KMS-11 (cell line): ENCODE results near the gene PLCD1.

Source experiments
- H2AFZ ChIP-seq: fragments of 200-600 bp; sonication (generic); 2 replicates; pipeline ENCODE4 v1.6.1; 2016; ENCODE audit warnings: antibody characterized with exemption, mixed run types, low read depth
- H3K27ac ChIP-seq: fragments of 200-600 bp; sonication (generic); 2 replicates; pipeline ENCODE4 v1.6.1; 2016; ENCODE audit warnings: mild to moderate bottlenecking, mixed run types
- H3K27me3 ChIP-seq: fragments of 200-600 bp; sonication (generic); 2 replicates; pipeline ENCODE4 v1.6.1; 2017; ENCODE audit warnings: mild to moderate bottlenecking, low read depth, mixed run types, moderate library complexity; ENCODE audit not compliant: insufficient read depth
- H3K36me3 ChIP-seq: fragments of 200-600 bp; sonication (generic); 2 replicates; pipeline ENCODE4 v1.6.1; 2017; ENCODE audit warnings: mild to moderate bottlenecking, mixed run types; ENCODE audit not compliant: insufficient read depth
- H3K4me1 ChIP-seq: fragments of 200-600 bp; sonication (generic); 2 replicates; pipeline ENCODE4 v1.6.1; 2016; ENCODE audit warnings: mild to moderate bottlenecking, low read depth, mixed run types; ENCODE audit not compliant: poor library complexity, severe bottlenecking
- H3K4me2 ChIP-seq: fragments of 200-600 bp; sonication (generic); 2 replicates; pipeline ENCODE4 v1.7.0; 2016; ENCODE audit warnings: mild to moderate bottlenecking, mixed run types
- H3K4me3 ChIP-seq: fragments of 200-600 bp; sonication (generic); IDR thresholded peaks from 2 replicates; pipeline ENCODE4 v1.6.1; 2017; ENCODE audit warnings: low read depth, low read length, mixed read lengths; ENCODE audit not compliant: insufficient read depth
- H3K79me2 ChIP-seq: fragments of 200-600 bp; sonication (generic); 2 replicates; pipeline ENCODE4 v1.6.1; 2016; ENCODE audit warnings: low read depth, mixed run types; ENCODE audit not compliant: insufficient read depth
- H3K9ac ChIP-seq: fragments of 200-600 bp; sonication (generic); 2 replicates; pipeline ENCODE4 v1.6.1; 2016; ENCODE audit warnings: mild to moderate bottlenecking, mixed run types
- H4K20me1 ChIP-seq: fragments of 200-600 bp; sonication (generic); 2 replicates; pipeline ENCODE4 v1.6.1; 2016; ENCODE audit warnings: mild to moderate bottlenecking, mixed run types; ENCODE audit not compliant: insufficient read depth
- CTCF ChIP-seq: fragments of 200-600 bp; sonication (generic); conservative IDR thresholded peaks from 2 replicates; pipeline ENCODE4 v1.6.1; 2017; ENCODE audit warnings: low read depth, mild to moderate bottlenecking, antibody characterized with exemption, low read length, moderate library complexity, mixed read lengths

PLCD1 gene

GRCh38 chr3:37984596-37984995, 44.8 kb downstream of the PLCD1 start:
- H3K4me3 ChIP-seq, result no peak overlapping the region
- H3K4me2 ChIP-seq, result no peak overlapping the region
- H3K9ac ChIP-seq, result no peak overlapping the region
- no peaks in the 10 kb centered on the region for H3K36me3 ChIP-seq
- H4K20me1 ChIP-seq, result no peaks in the 10 kb centered on the region
- H3K27ac ChIP-seq, result no peak overlapping the region
- no peaks in the 10 kb centered on the region for H3K4me1 ChIP-seq
- TF ChIP-seq CTCF, result no peak
- no peaks in the 10 kb centered on the region for H3K27me3 ChIP-seq
- no peak overlapping the region for H2AFZ ChIP-seq
- no peaks in the 10 kb centered on the region for H3K79me2 ChIP-seq

GRCh38 chr3:37984051-37984450, 45.4 kb downstream of the PLCD1 start:
- no peak for TF ChIP-seq CTCF
- Histone ChIP-seq H3K27me3 (no peaks in the 10 kb centered on the region), H3K79me2 (no peaks in the 10 kb centered on the region), H3K4me1 (no peaks in the 10 kb centered on the region), H4K20me1 (no peaks in the 10 kb centered on the region), H3K4me3 (no peak overlapping the region), H3K27ac (no peak overlapping the region), H2AFZ (no peak overlapping the region), H3K4me2 (no peak overlapping the region), H3K36me3 (no peaks in the 10 kb centered on the region), H3K9ac (no peak overlapping the region)

- Histone ChIP-seq H3K4me3 (no peak overlapping the region), H3K27ac (no peak overlapping the region), H3K36me3 (no peaks in the 10 kb centered on the region), H3K4me2 (no peak overlapping the region), H3K27me3 (no peaks in the 10 kb centered on the region), H4K20me1 (no peaks in the 10 kb centered on the region), H2AFZ (no peak overlapping the region), H3K9ac (no peak overlapping the region), H3K79me2 (no peaks in the 10 kb centered on the region), H3K4me1 (no peaks in the 10 kb centered on the region)
- TF ChIP-seq CTCF, result no peak
Observed at GRCh38 chr3:37982331-37982730, 47.1 kb downstream of the PLCD1 start.

- Histone ChIP-seq H3K4me1 (no peaks in the 10 kb centered on the region), H3K4me2 (no peak overlapping the region), H3K79me2 (no peaks in the 10 kb centered on the region), H3K36me3 (no peaks in the 10 kb centered on the region), H3K27ac (no peak overlapping the region), H3K27me3 (no peaks in the 10 kb centered on the region), H4K20me1 (no peaks in the 10 kb centered on the region), H2AFZ (no peak overlapping the region), H3K4me3 (no peak overlapping the region), H3K9ac (no peak overlapping the region)
- no peak for TF ChIP-seq CTCF
Observed at GRCh38 chr3:37981348-37981664, 48.1 kb downstream of the PLCD1 start.
